Activated naive CD8-positive, alpha-beta T cell treated with anti-CD3 and anti-CD28 coated beads, Interleukin-2, amount 50 U/mL, for 24 hours (primary cell): ENCODE data around the gene SLC6A19.
"Not testable (repeated sequence)": the region's sequence is repeated elsewhere in the genome, so short reads cannot be mapped to it uniquely, and the experiment has no call there.

Experiments
- ATAC-seq: fragments of 150-1000 bp; cut with Tn5 transposase; one replicate; pipeline ENCODE4 v1.10.0; 2021
- DNase-seq: peaks from one replicate; pipeline ENCODE4 v3.0.0; 2021
- H3K27ac Mint-ChIP-seq: one replicate; pipeline ENCODE4 v1.8.0; 2021; ENCODE audit warnings: mild to moderate bottlenecking, mixed read lengths
- H3K27me3 Mint-ChIP-seq: one replicate; pipeline ENCODE4 v1.8.0; 2021; ENCODE audit warnings: mixed read lengths
- H3K36me3 Mint-ChIP-seq: one replicate; pipeline ENCODE4 v1.8.0; 2021; ENCODE audit warnings: low read depth, mixed read lengths
- H3K4me1 Mint-ChIP-seq: one replicate; pipeline ENCODE4 v1.8.0; 2021; ENCODE audit warnings: mixed read lengths
- H3K4me3 Mint-ChIP-seq: one replicate; pipeline ENCODE4 v1.8.0; 2021; ENCODE audit warnings: mild to moderate bottlenecking, moderate library complexity, mixed read lengths
- H3K9me3 Mint-ChIP-seq: one replicate; pipeline ENCODE4 v1.8.0; 2021; ENCODE audit warnings: mixed read lengths

SLC6A19 gene

GRCh38 chr5:1267464-1267863 lies 66.1 kb downstream of the SLC6A19 start:
- H3K4me1 Mint-ChIP-seq = peaks cover 15% of the 10 kb centered on the region

GRCh38 chr5:1268056-1268455 lies 66.7 kb downstream of the SLC6A19 start:
- Mint-ChIP-seq H3K4me3 (no peak overlapping the region), H3K4me1 (peaks cover 15% of the 10 kb centered on the region), H3K27ac (no peak overlapping the region), H3K27me3 (no peaks in the 10 kb centered on the region), H3K36me3 (peaks cover 15% of the 10 kb centered on the region), H3K9me3 (no peaks in the 10 kb centered on the region)
- ATAC-seq (no peak), DNase-seq (no peak)

More at GRCh38 chr5:1267464-1267863, 66.1 kb downstream of the SLC6A19 start:
- H3K9me3 Mint-ChIP-seq, H3K27ac Mint-ChIP-seq, ATAC-seq, H3K27me3 Mint-ChIP-seq, H3K4me3 Mint-ChIP-seq, DNase-seq: not testable (repeated sequence)
- H3K36me3 Mint-ChIP-seq = peaks cover 18% of the 10 kb centered on the region

- Mint-ChIP-seq H3K27ac (no peak overlapping the region), H3K36me3 (peaks cover 15% of the 10 kb centered on the region), H3K4me3 (no peak overlapping the region), H3K4me1 (peaks cover 15% of the 10 kb centered on the region), H3K27me3 (no peaks in the 10 kb centered on the region), H3K9me3 (no peaks in the 10 kb centered on the region)
- ATAC-seq (peak; percentile 63), DNase-seq (peak; percentile 34)
Measured at GRCh38 chr5:1268666-1269065, 67.3 kb downstream of the SLC6A19 start.

GRCh38 chr5:1270426-1270825 lies 69.0 kb downstream of the SLC6A19 start:
- DNase-seq (no peak), ATAC-seq (no peak)
- Mint-ChIP-seq H3K36me3 (peaks cover 15% of the 10 kb centered on the region), H3K9me3 (no peaks in the 10 kb centered on the region), H3K4me1 (peaks cover 17% of the 10 kb centered on the region), H3K4me3 (no peak overlapping the region), H3K27ac (no peak overlapping the region), H3K27me3 (no peaks in the 10 kb centered on the region)

GRCh38 chr5:1270933-1271914 lies 69.8 kb downstream of the SLC6A19 start:
- Mint-ChIP-seq H3K27ac (no peak overlapping the region), H3K9me3 (no peaks in the 10 kb centered on the region)
- no peak for ATAC-seq

GRCh38 chr5:1272201-1272600 lies 70.8 kb downstream of the SLC6A19 start:
- no peak overlapping the region for H3K27ac Mint-ChIP-seq
- H3K9me3 Mint-ChIP-seq = no peaks in the 10 kb centered on the region
- peaks cover 17% of the 10 kb centered on the region for H3K4me1 Mint-ChIP-seq
- no peak for ATAC-seq
- no peak overlapping the region for H3K4me3 Mint-ChIP-seq
- no peak for DNase-seq
- H3K27me3 Mint-ChIP-seq = no peaks in the 10 kb centered on the region
- peaks cover 8% of the 10 kb centered on the region for H3K36me3 Mint-ChIP-seq

More at GRCh38 chr5:1270933-1271914, 69.8 kb downstream of the SLC6A19 start:
- Mint-ChIP-seq H3K4me1 (peaks cover 17% of the 10 kb centered on the region), H3K27me3 (no peaks in the 10 kb centered on the region), H3K4me3 (no peak overlapping the region), H3K36me3 (peaks cover 15% of the 10 kb centered on the region)
- no peak for DNase-seq

GRCh38 chr5:1273745-1274144 lies 72.3 kb downstream of the SLC6A19 start:
- Mint-ChIP-seq H3K4me1 (peaks cover 9% of the 10 kb centered on the region), H3K27me3 (no peaks in the 10 kb centered on the region), H3K36me3 (peaks cover 11% of the 10 kb centered on the region), H3K4me3 (no peak overlapping the region), H3K27ac (no peak overlapping the region), H3K9me3 (no peaks in the 10 kb centered on the region)
- no peak for ATAC-seq
- no peak for DNase-seq

GRCh38 chr5:1274471-1274870 lies 73.1 kb downstream of the SLC6A19 start:
- Mint-ChIP-seq H3K4me1 (peaks cover 3% of the 10 kb centered on the region), H3K36me3 (peaks cover 12% of the 10 kb centered on the region), H3K27me3 (no peaks in the 10 kb centered on the region), H3K4me3 (no peak overlapping the region), H3K9me3 (no peaks in the 10 kb centered on the region), H3K27ac (no peak overlapping the region)
- ATAC-seq (no peak), DNase-seq (no peak)
